CD4-positive, alpha-beta T cell treated with Interleukin-12 subunit alpha and Interleukin-12 subunit beta, for 1 hour (primary cell): Measurements from ENCODE around the gene APOE.

Source experiments
- DNase-seq: peaks from one replicate; pipeline ENCODE4 v3.0.0-alpha.2; 2020

The APOE gene

DNA sequence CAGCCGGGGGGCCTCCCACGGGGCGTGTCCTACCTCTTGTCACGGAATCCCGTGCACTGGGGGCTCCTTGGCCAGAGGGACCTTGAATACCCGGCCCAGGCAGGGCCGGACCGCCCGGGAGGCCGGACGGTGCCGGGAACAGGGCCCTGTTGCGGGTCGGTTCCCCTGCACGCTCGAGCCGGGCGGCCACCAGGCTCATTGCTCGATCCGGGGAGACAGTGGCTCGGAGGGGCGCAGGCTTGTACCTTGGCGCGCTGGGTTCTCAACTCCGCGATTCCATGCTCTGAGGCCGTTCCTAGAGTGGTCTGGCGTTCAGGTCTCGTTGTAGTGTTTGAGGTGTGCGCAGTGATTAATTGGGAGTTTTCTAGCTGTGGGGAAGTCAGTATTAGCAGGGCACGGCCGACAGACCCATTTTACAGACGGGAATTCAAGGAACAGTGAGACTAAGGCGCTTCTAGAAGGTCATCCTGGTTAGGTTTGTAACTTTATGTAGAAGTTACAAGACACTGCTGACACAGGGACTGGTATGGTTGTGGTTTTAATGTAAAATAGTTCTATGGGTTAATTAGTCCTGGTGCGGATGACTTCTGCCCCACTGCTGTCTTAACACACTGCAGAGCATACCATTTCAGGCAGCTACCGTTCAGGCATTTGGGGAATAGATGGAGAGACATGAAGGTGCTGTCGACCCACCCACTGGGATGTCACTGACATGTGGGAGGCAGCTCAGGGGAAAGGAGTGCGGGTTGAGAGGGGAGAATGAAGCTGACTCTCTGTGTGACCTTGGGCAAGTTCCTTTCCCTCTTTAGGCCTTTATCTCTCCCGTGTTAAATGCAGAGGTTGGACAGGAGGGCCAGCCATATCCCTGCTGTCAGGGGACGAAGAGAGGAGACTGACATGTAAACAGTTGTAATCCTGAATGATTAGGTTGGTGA is 50.2 kb downstream of the APOE start:
- DNase-seq = no peak

DNA sequence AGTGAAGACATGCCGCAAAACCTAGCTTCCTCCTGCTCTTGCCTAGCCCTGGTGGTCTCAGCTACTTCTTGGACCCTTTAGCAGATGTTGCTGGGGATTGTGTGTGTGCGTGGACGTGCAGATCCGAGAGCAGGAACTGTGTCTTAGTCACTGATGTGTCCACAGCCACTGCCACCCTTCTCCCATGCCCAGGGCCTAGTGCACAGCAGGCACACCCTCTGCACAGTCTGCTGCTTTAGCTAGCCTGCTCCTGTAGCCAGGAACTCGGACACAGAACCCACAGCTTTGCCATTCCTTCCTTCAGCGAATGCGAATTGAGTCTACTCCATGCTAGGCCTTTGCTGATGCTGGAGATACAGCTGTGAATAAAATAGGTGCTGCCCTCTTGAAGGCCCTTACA is 51.9 kb downstream of the APOE start:
- DNase-seq = no peak

DNA sequence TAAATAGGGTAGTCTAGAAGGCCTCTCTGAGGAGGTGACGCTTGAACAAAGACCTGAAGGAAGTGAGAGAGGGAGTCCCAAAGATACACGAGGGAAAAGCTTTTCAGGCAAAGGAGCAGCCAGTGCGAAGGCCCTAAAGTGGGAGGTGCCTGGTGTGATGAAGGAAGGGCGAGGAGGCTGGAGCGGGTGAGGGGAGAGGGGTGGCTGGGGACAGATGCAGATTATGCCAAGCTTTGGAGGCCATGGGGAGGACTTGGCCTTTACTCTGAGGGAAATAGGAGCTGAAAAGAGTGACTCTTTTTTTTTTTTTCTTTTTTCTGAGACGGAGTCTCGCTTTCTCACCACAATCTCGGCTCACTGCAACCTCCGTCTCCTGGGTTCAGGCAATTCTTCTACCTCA is 52.5 kb downstream of the APOE start:
- no peak for DNase-seq
